ENCODE measurements around the gene LMTK3. TPM values are rescaled to one million over a fixed set of nuclear protein-coding genes. Genes with fewer than 3 reads are reported as not detected.

The LMTK3 gene
- total and polyA plus RNA-seq, 9 of the 15 experiments (the other 6 are each of a cell fraction or from before 2014, with no cell fraction given) = 0.35 to 12.3 (median 2.0) TPM; not detected in 2

- TF ChIP-seq AFF1 (IDR thresholded peaks at IDR 0.05; ENCODE audit: low read depth in 1 of 2, partially characterized antibody in 2 of 2) (peak in 1 of 2 experiments; percentile 93), PTTG1 (tag; IDR thresholded peaks at IDR 0.05; ENCODE audit: low read depth) (no peak), VEZF1 (CRISPR knock-in tag; IDR thresholded peaks at IDR 0.05) (peak; percentile 90), L3MBTL2 (IDR thresholded peaks at IDR 0.05) (no peak), ETS2 (tag; IDR thresholded peaks at IDR 0.05; ENCODE audit: borderline replicate concordance, poor library complexity, severe bottlenecking) (no peak), ADNP (tag; IDR thresholded peaks at IDR 0.05) (no peak), FOXM1 (IDR thresholded peaks at IDR 0.05; ENCODE audit: low read depth) (0 out of 2 replicates have a peak, but pooled peaks have one; percentile 17), FOXM1 (CRISPR knock-in tag; IDR thresholded peaks at IDR 0.05; ENCODE audit: low read depth) (no peak), DNMT1 (IDR thresholded peaks at IDR 0.05) (peak; percentile 76; the same call in 1 of the 2 replicates), ELF4 (CRISPR knock-in tag; IDR thresholded peaks at IDR 0.05) (peak; percentile 98), NCOA2 (IDR thresholded peaks at IDR 0.05; ENCODE audit: partially characterized antibody in 2 of 2) (no peak), PPARD (CRISPR knock-in tag; IDR thresholded peaks at IDR 0.05) (no peak), MXI1 (IDR thresholded peaks at IDR 0.05; ENCODE audit: low read depth, low read length) (no peak), TSC22D4 (tag; IDR thresholded peaks at IDR 0.05) (no peak), NR2C2 (CRISPR knock-in tag; IDR thresholded peaks at IDR 0.05) (peak; percentile 95; the same call in 1 of the 2 replicates), NR2C2 (tag; IDR thresholded peaks at IDR 0.05) (peak; percentile 97)
- TF ChIP-seq, protein P1, sequence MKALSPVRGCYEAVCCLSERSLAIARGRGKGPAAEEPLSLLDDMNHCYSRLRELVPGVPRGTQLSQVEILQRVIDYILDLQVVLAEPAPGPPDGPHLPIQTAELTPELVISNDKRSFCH (CRISPR knock-in tag; IDR thresholded peaks at IDR 0.05) = no peak
- TF ChIP-seq, protein P1 (tag; IDR thresholded peaks at IDR 0.05) = 0 out of 2 replicates have a peak, but pooled peaks have one; percentile 24
- TF ChIP-seq, protein P2, sequence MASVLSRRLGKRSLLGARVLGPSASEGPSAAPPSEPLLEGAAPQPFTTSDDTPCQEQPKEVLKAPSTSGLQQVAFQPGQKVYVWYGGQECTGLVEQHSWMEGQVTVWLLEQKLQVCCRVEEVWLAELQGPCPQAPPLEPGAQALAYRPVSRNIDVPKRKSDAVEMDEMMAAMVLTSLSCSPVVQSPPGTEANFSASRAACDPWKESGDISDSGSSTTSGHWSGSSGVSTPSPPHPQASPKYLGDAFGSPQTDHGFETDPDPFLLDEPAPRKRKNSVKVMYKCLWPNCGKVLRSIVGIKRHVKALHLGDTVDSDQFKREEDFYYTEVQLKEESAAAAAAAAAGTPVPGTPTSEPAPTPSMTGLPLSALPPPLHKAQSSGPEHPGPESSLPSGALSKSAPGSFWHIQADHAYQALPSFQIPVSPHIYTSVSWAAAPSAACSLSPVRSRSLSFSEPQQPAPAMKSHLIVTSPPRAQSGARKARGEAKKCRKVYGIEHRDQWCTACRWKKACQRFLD (CRISPR knock-in tag; IDR thresholded peaks at IDR 0.05) = no peak
Observed at GRCh38 chr19:48501494-48502349, 9.9 kb downstream of the LMTK3 start (continued).
